ENCODE measurements around the gene THSD7B.

The THSD7B gene

GRCh38 chr2:137435162-137435561, 669.8 kb downstream of the THSD7B start:
- no peak overlapping the region for H3K4me2 ChIP-seq (ENCODE audit: low read depth, low read length, poor library complexity, severe bottlenecking)
- H3K9me2 ChIP-seq (replicated peaks; ENCODE audit: low read depth, low read length), result no peaks in the 10 kb centered on the region
- H4K20me1 ChIP-seq (ENCODE audit: insufficient read depth, low read length, poor library complexity, severe bottlenecking), result no peaks in the 10 kb centered on the region
- no peaks in the 10 kb centered on the region for H3K36me3 ChIP-seq (ENCODE audit: insufficient read depth, low read length)
- no peaks in the 10 kb centered on the region for H3K79me2 ChIP-seq (ENCODE audit: insufficient read depth, low read length)
- no peaks in the 10 kb centered on the region for H3F3A ChIP-seq (ENCODE audit: low read depth)
- H3K4me1 ChIP-seq (ENCODE audit: insufficient read depth, low read length, poor library complexity, severe bottlenecking), result no peaks in the 10 kb centered on the region
- H3K27me3 ChIP-seq (ENCODE audit: insufficient read depth, low read length, poor library complexity, severe bottlenecking), result no peaks in the 10 kb centered on the region
- no peaks in the 10 kb centered on the region for H3K9me3 ChIP-seq (ENCODE audit: insufficient read depth, low read depth, low read length)
- TF ChIP-seq CTCF (conservative IDR thresholded peaks at IDR 0.05; ENCODE audit: low read length) (no peak), EZH2phosphoT487 (IDR thresholded peaks at IDR 0.05; ENCODE audit: borderline replicate concordance) (no peak)
- no peak overlapping the region for H2AFZ ChIP-seq (ENCODE audit: low read length)
- no peak overlapping the region for H3K4me3 ChIP-seq (ENCODE audit: low read length, poor library complexity, severe bottlenecking)
- no peak overlapping the region for H3K9ac ChIP-seq (ENCODE audit: low read depth, low read length, poor library complexity, severe bottlenecking)

DNA sequence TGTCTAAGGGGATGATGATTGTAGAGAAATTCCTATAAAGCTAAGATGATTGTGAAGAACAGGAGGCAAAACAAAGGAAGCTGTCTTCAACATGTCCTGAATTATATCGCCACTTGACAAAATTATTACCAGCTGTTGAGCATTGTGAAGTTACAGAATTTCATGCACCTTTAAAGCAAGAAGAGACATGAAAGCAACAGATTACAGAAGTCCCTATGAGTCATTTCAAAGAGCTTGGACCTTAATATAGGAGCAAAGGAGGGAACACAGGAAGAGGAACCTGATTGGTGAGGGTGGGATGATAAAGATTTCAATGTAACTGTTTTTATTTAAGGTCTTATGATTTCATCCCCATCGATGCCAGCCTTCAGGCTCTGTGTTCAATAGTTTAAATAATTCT, 672.0 kb downstream of the THSD7B start:
- Histone ChIP-seq H3K79me2 (ENCODE audit: insufficient read depth, low read length) (no peaks in the 10 kb centered on the region), H3K36me3 (ENCODE audit: insufficient read depth, low read length) (no peaks in the 10 kb centered on the region), H3K9ac (ENCODE audit: low read depth, low read length, poor library complexity, severe bottlenecking) (no peak overlapping the region), H3K4me2 (ENCODE audit: low read depth, low read length, poor library complexity, severe bottlenecking) (no peak overlapping the region), H3F3A (ENCODE audit: low read depth) (no peaks in the 10 kb centered on the region), H2AFZ (ENCODE audit: low read length) (no peak overlapping the region), H3K27me3 (ENCODE audit: insufficient read depth, low read length, poor library complexity, severe bottlenecking) (no peaks in the 10 kb centered on the region), H3K4me1 (ENCODE audit: insufficient read depth, low read length, poor library complexity, severe bottlenecking) (no peaks in the 10 kb centered on the region), H4K20me1 (ENCODE audit: insufficient read depth, low read length, poor library complexity, severe bottlenecking) (no peaks in the 10 kb centered on the region), H3K9me3 (ENCODE audit: insufficient read depth, low read depth, low read length) (no peaks in the 10 kb centered on the region), H3K4me3 (ENCODE audit: low read length, poor library complexity, severe bottlenecking) (no peak overlapping the region), H3K9me2 (replicated peaks; ENCODE audit: low read depth, low read length) (no peaks in the 10 kb centered on the region)
- TF ChIP-seq CTCF (conservative IDR thresholded peaks at IDR 0.05; ENCODE audit: low read length) (no peak), EZH2phosphoT487 (IDR thresholded peaks at IDR 0.05; ENCODE audit: borderline replicate concordance) (no peak)

DNA sequence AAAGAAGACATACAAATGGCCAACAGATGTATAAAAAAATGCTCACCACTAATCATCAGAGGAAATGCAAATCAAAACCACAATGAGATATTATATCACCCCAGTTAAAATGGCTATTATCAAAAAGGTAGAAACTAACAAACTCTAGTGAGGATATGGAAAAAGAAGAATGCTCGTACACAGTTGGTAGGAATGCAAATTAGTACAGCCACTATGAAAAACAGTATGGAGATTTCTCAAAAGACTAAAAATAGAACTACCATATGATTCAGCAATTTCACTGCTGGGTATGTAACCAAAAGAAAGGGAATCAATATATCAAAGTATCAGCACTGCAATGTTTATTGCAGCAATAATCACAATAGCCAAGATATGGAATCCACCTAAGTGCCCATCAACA, 679.6 kb downstream of the THSD7B start:
- H3K9ac ChIP-seq (ENCODE audit: low read depth, low read length, poor library complexity, severe bottlenecking), result no peak overlapping the region
- H2AFZ ChIP-seq (ENCODE audit: low read length), result no peak overlapping the region
- H4K20me1 ChIP-seq (ENCODE audit: insufficient read depth, low read length, poor library complexity, severe bottlenecking), result no peaks in the 10 kb centered on the region
- no peaks in the 10 kb centered on the region for H3K27me3 ChIP-seq (ENCODE audit: insufficient read depth, low read length, poor library complexity, severe bottlenecking)
- no peaks in the 10 kb centered on the region for H3F3A ChIP-seq (ENCODE audit: low read depth)
- H3K9me2 ChIP-seq (replicated peaks; ENCODE audit: low read depth, low read length), result no peaks in the 10 kb centered on the region
- no peaks in the 10 kb centered on the region for H3K79me2 ChIP-seq (ENCODE audit: insufficient read depth, low read length)
- H3K4me2 ChIP-seq (ENCODE audit: low read depth, low read length, poor library complexity, severe bottlenecking), result no peak overlapping the region
- no peaks in the 10 kb centered on the region for H3K4me1 ChIP-seq (ENCODE audit: insufficient read depth, low read length, poor library complexity, severe bottlenecking)
- no peak overlapping the region for H3K4me3 ChIP-seq (ENCODE audit: low read length, poor library complexity, severe bottlenecking)
- TF ChIP-seq EZH2phosphoT487 (IDR thresholded peaks at IDR 0.05; ENCODE audit: borderline replicate concordance) (no peak), CTCF (conservative IDR thresholded peaks at IDR 0.05; ENCODE audit: low read length) (no peak)
- H3K36me3 ChIP-seq (ENCODE audit: insufficient read depth, low read length), result no peaks in the 10 kb centered on the region
- H3K9me3 ChIP-seq (ENCODE audit: insufficient read depth, low read depth, low read length), result no peaks in the 10 kb centered on the region

Measured in Loucy (cell line).